MG63 (cell line): ENCODE data around the gene OR2L8. TPM values are rescaled to one million over a fixed set of nuclear protein-coding genes. Genes with fewer than 3 reads are reported as not detected.

ENCODE experiments used
- DNase-seq: peaks from one replicate; pipeline ENCODE4 v3.0.0-alpha.2; 2020
- H3K27me3 ChIP-seq: fragments of 250-450 bp; sonication (Bioruptor Pico); 2 replicates; pipeline ENCODE4 v1.5.1; 2020; ENCODE audit warnings: mild to moderate bottlenecking, moderate library complexity
- H3K36me3 ChIP-seq: fragments of 250-450 bp; sonication (Bioruptor Pico); 2 replicates; pipeline ENCODE4 v1.5.1; 2020; ENCODE audit warnings: mild to moderate bottlenecking, moderate library complexity
- H3K4me3 ChIP-seq: fragments of 250-450 bp; sonication (Bioruptor Pico); 2 replicates; pipeline ENCODE4 v1.5.1; 2020; ENCODE audit warnings: mild to moderate bottlenecking, moderate library complexity
- H3K9me3 ChIP-seq: fragments of 250-450 bp; sonication (Bioruptor Pico); 2 replicates; pipeline ENCODE4 v1.5.1; 2020; ENCODE audit warnings: mild to moderate bottlenecking, moderate library complexity
- total RNA-seq: library from RNA; depleted of rRNA; stranded (reverse); fragments of >200 nt; shearing (Covaris generic); gene quantifications from 2 replicates; pipeline ENCODE4 v1.2.3, GENCODE V29; 2014; ENCODE audit warnings: low replicate concordance; rRNA removed

Gene OR2L8
- total RNA-seq, 1 experiment from 2014 or later, result not detected

- no peaks in the 10 kb centered on the region for H3K9me3 ChIP-seq
- H3K4me3 ChIP-seq, result no peak overlapping the region
- no peaks in the 10 kb centered on the region for H3K27me3 ChIP-seq
- DNase-seq, result no peak
- no peaks in the 10 kb centered on the region for H3K36me3 ChIP-seq
Observed at GRCh38 chr1:247953408-247953807, 4.8 kb downstream of the OR2L8 start.

- H3K9me3 ChIP-seq, result no peaks in the 10 kb centered on the region
- no peak overlapping the region for H3K4me3 ChIP-seq
- no peaks in the 10 kb centered on the region for H3K27me3 ChIP-seq
- no peaks in the 10 kb centered on the region for H3K36me3 ChIP-seq
- no peak for DNase-seq
Observed at GRCh38 chr1:247961791-247962190, 13.1 kb downstream of the OR2L8 start.

- Histone ChIP-seq H3K36me3 (no peaks in the 10 kb centered on the region), H3K9me3 (no peaks in the 10 kb centered on the region), H3K4me3 (no peak overlapping the region), H3K27me3 (no peaks in the 10 kb centered on the region)
- DNase-seq, result peak; percentile 12
Observed at GRCh38 chr1:247962911-247963588, 14.4 kb downstream of the OR2L8 start.

- H3K4me3 ChIP-seq, result no peak within 1 kb of the TSS
- no peak for DNase-seq
- no peaks in the 10 kb centered on the region for H3K36me3 ChIP-seq
- no peaks in the 10 kb centered on the region for H3K9me3 ChIP-seq
- no peaks in the 10 kb centered on the region for H3K27me3 ChIP-seq
Observed at GRCh38 chr1:247964933-247965332, 16.3 kb downstream of the OR2L8 start, which contains the start of gene OR2AK2. OR2AK2 (plus strand) TSS chr1:247965233; CDS start chr1:247965377, 144 bp downstream.

- Histone ChIP-seq H3K27me3 (no peaks in the 10 kb centered on the region), H3K9me3 (no peaks in the 10 kb centered on the region), H3K36me3 (no peaks in the 10 kb centered on the region), H3K4me3 (0 out of 2 replicates have a peak overlapping the region, but pooled peaks have one; percentile 2)
- DNase-seq, result no peak
Observed at GRCh38 chr1:247966532-247967204, 18.0 kb downstream of the OR2L8 start.

GRCh38 chr1:247992986-247993385 lies 44.3 kb downstream of the OR2L8 start:
- no peak for DNase-seq

GRCh38 chr1:247998811-247999210 lies 50.2 kb downstream of the OR2L8 start:
- no peaks in the 10 kb centered on the region for H3K27me3 ChIP-seq
- no peak for DNase-seq

More at GRCh38 chr1:247992986-247993385, 44.3 kb downstream of the OR2L8 start:
- H3K4me3 ChIP-seq, result no peak overlapping the region
- H3K27me3 ChIP-seq, result no peaks in the 10 kb centered on the region
- no peaks in the 10 kb centered on the region for H3K9me3 ChIP-seq
- no peaks in the 10 kb centered on the region for H3K36me3 ChIP-seq

More at GRCh38 chr1:247998811-247999210, 50.2 kb downstream of the OR2L8 start:
- H3K36me3 ChIP-seq, result no peaks in the 10 kb centered on the region
- no peaks in the 10 kb centered on the region for H3K9me3 ChIP-seq
- H3K4me3 ChIP-seq, result no peak overlapping the region

Other genes with a start within 250 kb of the OR2L8 start
- not detected in 2 replicates for gene OR6F1, start 232.2 kb upstream of the OR2L8 start, total RNA-seq
- not detected in 2 replicates for gene OR14K1, start 210.2 kb upstream of the OR2L8 start, total RNA-seq
- gene OR14A2, start 200.7 kb upstream of the OR2L8 start, total RNA-seq, result not detected in 2 replicates
- gene OR1C1, start 188.3 kb upstream of the OR2L8 start, total RNA-seq, result not detected in 2 replicates
- gene OR14A16, start 124.7 kb upstream of the OR2L8 start, total RNA-seq, result not detected in 2 replicates
- not detected in 2 replicates for gene OR11L1, start 107.0 kb upstream of the OR2L8 start, total RNA-seq
- 10.8 and 13.7 TPM in 2 replicates for gene TRIM58, start 91.7 kb upstream of the OR2L8 start, total RNA-seq
- gene OR2W3, start 53.3 kb upstream of the OR2L8 start, total RNA-seq, result 1.7 and 4.0 TPM in 2 replicates
- not detected in 2 replicates for gene OR2T8, start 28.6 kb upstream of the OR2L8 start, total RNA-seq
- not detected in 2 replicates for gene OR2AJ1, start 24.0 kb upstream of the OR2L8 start, total RNA-seq
- not detected in 2 replicates for gene OR2AK2, start 16.4 kb downstream of the OR2L8 start, total RNA-seq
- gene OR2L5, start 64.8 kb downstream of the OR2L8 start, total RNA-seq, result not detected in 2 replicates
- gene OR2L2, start 81.2 kb downstream of the OR2L8 start, total RNA-seq, result 0.16 TPM in 1 of 2 replicates, not detected in the other
- not detected in 2 replicates for gene OR2L3, start 98.0 kb downstream of the OR2L8 start, total RNA-seq
- gene OR2L13, start 146.3 kb downstream of the OR2L8 start, total RNA-seq, result not detected in 2 replicates
- gene OR2M5, start 196.3 kb downstream of the OR2L8 start, total RNA-seq, result not detected in 2 replicates
- not detected in 2 replicates for gene OR2M2, start 226.0 kb downstream of the OR2L8 start, total RNA-seq
- gene OR2M3, start 248.4 kb downstream of the OR2L8 start, total RNA-seq, result not detected in 2 replicates